HEK293T (cell line): Measurements from ENCODE around the gene PTGER1.

Source experiments
- ARNT ChIP-seq: fragments of 450-650 bp; IDR thresholded peaks from 2 replicates; pipeline ENCODE4 v1.6.1; 2017; ENCODE audit warnings: mild to moderate bottlenecking
- BHLHE40 ChIP-seq: fragments of 450-650 bp; IDR thresholded peaks from 2 replicates; pipeline ENCODE4 v1.6.1; 2016; ENCODE audit warnings: mild to moderate bottlenecking, moderate library complexity, borderline replicate concordance
- ELF4 ChIP-seq: fragments of 450-650 bp; IDR thresholded peaks from 2 replicates; pipeline ENCODE4 v1.6.1; 2017; ENCODE audit warnings: antibody characterized with exemption
- FOXA1 ChIP-seq: fragments of 450-650 bp; IDR thresholded peaks from 2 replicates; pipeline ENCODE4 v1.6.1; 2016; ENCODE audit warnings: mild to moderate bottlenecking
- FOXM1 ChIP-seq: fragments of 450-650 bp; IDR thresholded peaks from 2 replicates; pipeline ENCODE4 v1.6.1; 2017; ENCODE audit warnings: mild to moderate bottlenecking, borderline replicate concordance
- HDGF ChIP-seq: fragments of 450-650 bp; IDR thresholded peaks from 2 replicates; pipeline ENCODE4 v1.6.1; 2017; ENCODE audit warnings: antibody characterized with exemption, borderline replicate concordance
- LEF1 ChIP-seq: fragments of 450-650 bp; IDR thresholded peaks from 2 replicates; pipeline ENCODE4 v1.6.1; 2017; ENCODE audit warnings: mild to moderate bottlenecking, borderline replicate concordance
- SP1 ChIP-seq: fragments of 450-650 bp; IDR thresholded peaks from 2 replicates; pipeline ENCODE4 v1.6.1; 2017
- TARDBP ChIP-seq: fragments of 450-650 bp; IDR thresholded peaks from 2 replicates; pipeline ENCODE4 v1.6.1; 2016
- TF ChIP-seq, protein P1 (sequence below): fragments of 450-650 bp; IDR thresholded peaks from 2 replicates; pipeline ENCODE4 v1.6.1; 2016

DNA sequence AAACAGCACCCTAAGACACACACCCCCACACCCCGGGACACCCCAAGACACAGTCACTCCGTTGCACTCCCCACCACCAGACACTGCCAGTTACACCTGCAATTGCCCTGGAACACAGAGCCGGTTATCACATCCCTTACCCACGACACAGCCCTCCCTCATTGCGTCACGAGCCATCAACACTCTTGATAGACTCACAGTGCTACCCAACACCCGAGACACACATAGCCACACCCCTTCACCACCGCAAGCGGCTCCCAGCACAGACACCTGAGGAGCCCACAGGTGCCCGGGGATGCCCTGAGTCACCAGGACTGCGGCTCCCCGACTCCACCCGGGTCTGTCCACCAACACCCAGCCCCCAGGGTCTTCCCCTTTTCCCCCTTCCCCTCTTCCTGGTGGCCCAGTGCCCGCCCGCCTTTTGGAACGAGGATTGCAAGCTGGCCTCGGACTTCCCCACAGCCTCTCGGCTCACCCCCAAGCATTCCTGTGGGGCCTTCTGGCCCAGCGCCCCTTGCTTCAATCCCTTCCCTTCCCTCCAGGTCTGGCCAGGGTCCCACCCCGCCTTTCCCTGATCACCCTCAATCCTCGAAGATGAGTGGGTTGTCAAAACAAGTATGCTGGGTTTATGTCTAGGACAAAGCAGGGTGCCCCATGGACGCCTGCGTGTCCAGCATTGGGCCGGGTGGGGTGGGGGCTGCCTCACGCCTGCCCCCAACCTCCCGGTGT is 1.7 kb upstream of the PTGER1 start:
- no peak for TF ChIP-seq FOXA1
- no peak for TF ChIP-seq BHLHE40
- TF ChIP-seq FOXM1, result no peak
- no peak for TF ChIP-seq LEF1
- no peak for TF ChIP-seq ELF4
- TF ChIP-seq, protein P1, sequence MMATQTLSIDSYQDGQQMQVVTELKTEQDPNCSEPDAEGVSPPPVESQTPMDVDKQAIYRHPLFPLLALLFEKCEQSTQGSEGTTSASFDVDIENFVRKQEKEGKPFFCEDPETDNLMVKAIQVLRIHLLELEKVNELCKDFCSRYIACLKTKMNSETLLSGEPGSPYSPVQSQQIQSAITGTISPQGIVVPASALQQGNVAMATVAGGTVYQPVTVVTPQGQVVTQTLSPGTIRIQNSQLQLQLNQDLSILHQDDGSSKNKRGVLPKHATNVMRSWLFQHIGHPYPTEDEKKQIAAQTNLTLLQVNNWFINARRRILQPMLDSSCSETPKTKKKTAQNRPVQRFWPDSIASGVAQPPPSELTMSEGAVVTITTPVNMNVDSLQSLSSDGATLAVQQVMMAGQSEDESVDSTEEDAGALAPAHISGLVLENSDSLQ, result no peak
- no peak for TF ChIP-seq SP1
- no peak for TF ChIP-seq ARNT
- TF ChIP-seq TARDBP, result no peak
- TF ChIP-seq HDGF, result no peak
